OCI-LY7 (cell line): ENCODE results near the gene STX18. TPM values are rescaled to one million over a fixed set of nuclear protein-coding genes. Genes with fewer than 3 reads are reported as not detected.

ENCODE experiments used
- total RNA-seq, 2 experiments: library from RNA; depleted of rRNA in 1 of 2; stranded (reverse); fragments of >200 nt in 1 of 2; shearing (Covaris generic) in 1 of 2; gene quantifications; 2 replicates each; pipeline ENCODE4 v1.2.3, GENCODE V29; 2014 to 2022

Gene STX18
- total RNA-seq, 2 experiments from 2014 or later: 30.6 to 35.2 TPM

Other genes starting within 250 kb of the STX18 start
- 28.8 and 38.8 TPM in 2 replicates for gene NSG1, start 154.9 kb downstream of the STX18 start, total RNA-seq (2014; rRNA removed; shearing (Covaris generic))
- gene NSG1, start 154.9 kb downstream of the STX18 start, total RNA-seq (2022): 35.5 and 36.6 TPM in 2 replicates